ENCODE results near the gene KCNK5. TPM values are rescaled to one million over a fixed set of nuclear protein-coding genes. Genes with fewer than 3 reads are reported as not detected.

Gene KCNK5
- total RNA-seq, 2 experiments from 2014 or later, result 0.30 to 0.47 TPM

- ATAC-seq (ENCODE audit: poor library complexity) (no peak), DNase-seq (no peak)
- CTCF ChIA-PET, result no interaction called here
- intact Hi-C loops (cut with DNase I, micrococcal nuclease), result no loop called here
- TF ChIP-seq, protein P1, sequence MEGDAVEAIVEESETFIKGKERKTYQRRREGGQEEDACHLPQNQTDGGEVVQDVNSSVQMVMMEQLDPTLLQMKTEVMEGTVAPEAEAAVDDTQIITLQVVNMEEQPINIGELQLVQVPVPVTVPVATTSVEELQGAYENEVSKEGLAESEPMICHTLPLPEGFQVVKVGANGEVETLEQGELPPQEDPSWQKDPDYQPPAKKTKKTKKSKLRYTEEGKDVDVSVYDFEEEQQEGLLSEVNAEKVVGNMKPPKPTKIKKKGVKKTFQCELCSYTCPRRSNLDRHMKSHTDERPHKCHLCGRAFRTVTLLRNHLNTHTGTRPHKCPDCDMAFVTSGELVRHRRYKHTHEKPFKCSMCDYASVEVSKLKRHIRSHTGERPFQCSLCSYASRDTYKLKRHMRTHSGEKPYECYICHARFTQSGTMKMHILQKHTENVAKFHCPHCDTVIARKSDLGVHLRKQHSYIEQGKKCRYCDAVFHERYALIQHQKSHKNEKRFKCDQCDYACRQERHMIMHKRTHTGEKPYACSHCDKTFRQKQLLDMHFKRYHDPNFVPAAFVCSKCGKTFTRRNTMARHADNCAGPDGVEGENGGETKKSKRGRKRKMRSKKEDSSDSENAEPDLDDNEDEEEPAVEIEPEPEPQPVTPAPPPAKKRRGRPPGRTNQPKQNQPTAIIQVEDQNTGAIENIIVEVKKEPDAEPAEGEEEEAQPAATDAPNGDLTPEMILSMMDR (IDR thresholded peaks at IDR 0.05), result no peak
- H3K4me3 ChIP-seq (ENCODE audit: low read length), result no peak overlapping the region
- H3K36me3 ChIP-seq (ENCODE audit: insufficient read depth, low read length), result no peaks in the 10 kb centered on the region
- Mint-ChIP-seq H3K4me1 (ENCODE audit: low read depth) (no peaks in the 10 kb centered on the region), H3K9me3 (no peaks in the 10 kb centered on the region), H3K36me3 (ENCODE audit: low read depth) (no peaks in the 10 kb centered on the region), H3K4me3 (no peak overlapping the region), H3K27me3 (peaks cover 15% of the 10 kb centered on the region), H3K27ac (no peak overlapping the region)
- POLR2A ChIA-PET, result no interaction called here
- H3K9me3 ChIP-seq (ENCODE audit: control insufficient read depth in 1 of 2, insufficient read depth in 1 of 2, low read length in 2 of 2), result no peaks in the 10 kb centered on the region
- H3K27ac ChIP-seq (ENCODE audit: low read depth in 1 of 2, low read length in 2 of 2), result no peak overlapping the region
- no peaks in the 10 kb centered on the region for H3K27me3 ChIP-seq (ENCODE audit: control insufficient read depth in 1 of 2, insufficient read depth in 2 of 2, low read length in 2 of 2)
- no peaks in the 10 kb centered on the region for H3K4me1 ChIP-seq (ENCODE audit: insufficient read depth, low read length)
Observed at GRCh38 chr6:39260953-39261352, 31.7 kb upstream of the KCNK5 start.

DNA sequence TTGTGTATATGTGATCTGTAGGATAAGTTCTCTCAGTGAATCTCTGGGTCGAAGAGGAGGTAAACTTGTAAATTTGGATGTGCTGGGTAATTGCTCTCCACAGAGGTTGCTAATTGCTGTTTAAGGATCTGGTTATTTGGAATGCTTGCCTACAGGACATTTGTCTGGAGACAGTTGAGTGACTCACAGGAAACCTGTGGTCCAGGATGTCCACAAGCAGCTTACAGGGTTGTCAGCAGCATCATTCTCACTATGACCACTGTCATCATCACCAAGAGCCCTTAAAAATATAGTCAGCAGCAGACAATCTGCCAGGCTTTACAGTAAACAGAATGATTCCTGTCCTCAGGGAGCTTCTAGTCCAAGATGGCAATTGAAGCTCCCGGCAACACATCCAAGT lies 31.2 kb upstream of the KCNK5 start:
- Mint-ChIP-seq H3K27ac (no peak overlapping the region), H3K4me3 (no peak overlapping the region), H3K36me3 (ENCODE audit: low read depth) (no peaks in the 10 kb centered on the region), H3K4me1 (ENCODE audit: low read depth) (no peaks in the 10 kb centered on the region), H3K27me3 (peaks cover 15% of the 10 kb centered on the region), H3K9me3 (no peaks in the 10 kb centered on the region)
- H3K9me3 ChIP-seq (ENCODE audit: control insufficient read depth in 1 of 2, insufficient read depth in 1 of 2, low read length in 2 of 2), result no peaks in the 10 kb centered on the region
- no peaks in the 10 kb centered on the region for H3K4me1 ChIP-seq (ENCODE audit: insufficient read depth, low read length)
- TF ChIP-seq, protein P1 (IDR thresholded peaks at IDR 0.05), result no peak
- CTCF ChIA-PET, result no interaction called here
- no peak overlapping the region for H3K4me3 ChIP-seq (ENCODE audit: low read length)
- ATAC-seq (ENCODE audit: poor library complexity), result no peak
- no peak for DNase-seq
- intact Hi-C loops (cut with DNase I, micrococcal nuclease), result no loop called here
- no peaks in the 10 kb centered on the region for H3K36me3 ChIP-seq (ENCODE audit: insufficient read depth, low read length)
- H3K27ac ChIP-seq (ENCODE audit: low read depth in 1 of 2, low read length in 2 of 2), result no peak overlapping the region
- POLR2A ChIA-PET, result no interaction called here
- H3K27me3 ChIP-seq (ENCODE audit: control insufficient read depth in 1 of 2, insufficient read depth in 2 of 2, low read length in 2 of 2), result no peaks in the 10 kb centered on the region

GRCh38 chr6:39256294-39256940 lies 27.1 kb upstream of the KCNK5 start:
- ChIA-PET CTCF (no interaction called here), POLR2A (interaction anchor here (0.6 kb wide), 1 partner anchor 179 kb away, joined by 3 read pairs; no protein-coding TSS in a partner anchor)
- DNase-seq (no peak), ATAC-seq (ENCODE audit: poor library complexity) (no peak)
- no peaks in the 10 kb centered on the region for H3K9me3 ChIP-seq (ENCODE audit: control insufficient read depth in 1 of 2, insufficient read depth in 1 of 2, low read length in 2 of 2)
- no peaks in the 10 kb centered on the region for H3K36me3 Mint-ChIP-seq (ENCODE audit: low read depth)
- no peaks in the 10 kb centered on the region for H3K36me3 ChIP-seq (ENCODE audit: insufficient read depth, low read length)
- peaks cover 8% of the 10 kb centered on the region for H3K27me3 Mint-ChIP-seq
- H3K4me1 Mint-ChIP-seq (ENCODE audit: low read depth), result no peaks in the 10 kb centered on the region
- H3K27me3 ChIP-seq (ENCODE audit: control insufficient read depth in 1 of 2, insufficient read depth in 2 of 2, low read length in 2 of 2), result no peaks in the 10 kb centered on the region
- H3K27ac ChIP-seq (ENCODE audit: low read depth in 1 of 2, low read length in 2 of 2), result no peak overlapping the region
- no peaks in the 10 kb centered on the region for H3K4me1 ChIP-seq (ENCODE audit: insufficient read depth, low read length)
- intact Hi-C loops (cut with DNase I, micrococcal nuclease), result no loop called here
- H3K4me3 ChIP-seq (ENCODE audit: low read length), result no peak overlapping the region
- H3K27ac Mint-ChIP-seq, result no peak overlapping the region
- H3K4me3 Mint-ChIP-seq, result no peak overlapping the region
- H3K9me3 Mint-ChIP-seq, result no peaks in the 10 kb centered on the region
- TF ChIP-seq, protein P1 (IDR thresholded peaks at IDR 0.05), result no peak

All from CD4-positive, alpha-beta T cell (primary cell).